Measurements from ENCODE around the gene ATXN7. TPM values are rescaled to one million over a fixed set of nuclear protein-coding genes. Genes with fewer than 3 reads are reported as not detected.

Gene ATXN7
- total RNA-seq, 1 donor from 2014 or later = 13.2 TPM

GRCh38 chr3:63911873-63912767 lies 48.5 kb downstream of the ATXN7 start, which contains the start of gene SCAANT1:
SCAANT1 (minus strand) TSS chr3:63912383.
- intact Hi-C loops (cut with DNase I) = loop anchor here (2.0 to 5.0 kb wide), 4 partner anchors 49 to 111 kb away; partner anchors contain the start of genes ATXN7, PSMD6 and THOC7

GRCh38 chr3:63912768-63913588 lies 49.3 kb downstream of the ATXN7 start:
- Histone ChIP-seq H3K36me3 (peaks cover 3 to 20% of the 10 kb centered on the region in 2 donors), H3K27ac (peak overlapping the region; percentile 99 to 100), H3K9me3 (no peaks in the 10 kb centered on the region), H3K4me1 (peaks cover 3 to 17% of the 10 kb centered on the region in 2 donors), H3K4me3 (peak overlapping the region; percentile 97 to 98), H3K27me3 (no peaks in the 10 kb centered on the region)
- intact Hi-C loops (cut with DNase I) = loop anchor here (2.0 to 5.0 kb wide), 4 partner anchors 50 to 110 kb away; partner anchors contain the start of genes ATXN7, PSMD6 and THOC7
- no peak for TF ChIP-seq CTCF (IDR thresholded peaks at IDR 0.05)
- DNase-seq (ENCODE audit: low spot score in 2 of 2) = peak; percentile 25 to 88

More at GRCh38 chr3:63911873-63912767, 48.5 kb downstream of the ATXN7 start, which contains the start of gene SCAANT1:
- Histone ChIP-seq H3K36me3 (peaks cover 3 to 12% of the 10 kb centered on the region in 2 donors), H3K4me1 (peaks cover 3 to 17% of the 10 kb centered on the region in 2 donors), H3K9me3 (no peaks in the 10 kb centered on the region), H3K27me3 (no peaks in the 10 kb centered on the region), H3K27ac (peak within 1 kb of the TSS; percentile 99 to 100), H3K4me3 (peak within 1 kb of the TSS; percentile 97 to 98)
- peak in 1 of 3 experiments; percentile 35 for TF ChIP-seq CTCF (IDR thresholded peaks at IDR 0.05)
- peak; percentile 53 to 96 for DNase-seq (ENCODE audit: low spot score in 2 of 2)

- Histone ChIP-seq H3K36me3 (peaks cover 3 to 24% of the 10 kb centered on the region in 2 donors), H3K27ac (peak overlapping the region in 1 of 2 donors; percentile 100), H3K27me3 (no peaks in the 10 kb centered on the region), H3K4me1 (peaks cover 3 to 17% of the 10 kb centered on the region in 2 donors), H3K4me3 (peak overlapping the region in 1 of 2 donors; percentile 97), H3K9me3 (no peaks in the 10 kb centered on the region)
- intact Hi-C loops (cut with DNase I) = loop anchor here (5.0 kb wide), 2 partner anchors 63 to 78 kb away; no protein-coding TSS in a partner anchor
- TF ChIP-seq CTCF (IDR thresholded peaks at IDR 0.05) = no peak
- peak in 1 of 2 donors; percentile 74 for DNase-seq (ENCODE audit: low spot score in 2 of 2)
Observed at GRCh38 chr3:63914312-63914711, 50.6 kb downstream of the ATXN7 start.

GRCh38 chr3:63918321-63918720 lies 54.7 kb downstream of the ATXN7 start:
- Histone ChIP-seq H3K27me3 (no peaks in the 10 kb centered on the region), H3K4me1 (peaks cover 0 to 13% of the 10 kb centered on the region in 2 donors), H3K9me3 (no peaks in the 10 kb centered on the region), H3K27ac (no peak overlapping the region), H3K36me3 (peaks cover 3 to 43% of the 10 kb centered on the region in 2 donors), H3K4me3 (no peak overlapping the region)
- no peak for DNase-seq (ENCODE audit: low spot score in 2 of 2)
- intact Hi-C loops (cut with DNase I) = no loop called here
- no peak for TF ChIP-seq CTCF (IDR thresholded peaks at IDR 0.05)

GRCh38 chr3:63920001-63920400 lies 56.3 kb downstream of the ATXN7 start:
- intact Hi-C loops (cut with DNase I) = no loop called here
- no peak for TF ChIP-seq CTCF (IDR thresholded peaks at IDR 0.05)
- H3K4me3 ChIP-seq = no peak overlapping the region
- peaks cover 3 to 44% of the 10 kb centered on the region in 2 donors for H3K36me3 ChIP-seq
- no peak for DNase-seq (ENCODE audit: low spot score in 2 of 2)
- peaks cover 0 to 2% of the 10 kb centered on the region in 2 donors for H3K4me1 ChIP-seq
- no peaks in the 10 kb centered on the region for H3K9me3 ChIP-seq
- H3K27ac ChIP-seq = no peak overlapping the region
- no peaks in the 10 kb centered on the region for H3K27me3 ChIP-seq

Measured in ascending aorta (tissue), 2 donors.